22Rv1 (cell line): Measurements from ENCODE around the gene BCAS1.

ENCODE experiments used
- H3K27ac ChIP-seq: fragments of 450-650 bp; 2 replicates; pipeline ENCODE4 v1.5.1; 2017
- ZFX ChIP-seq: fragments of 450-650 bp; IDR thresholded peaks from 2 replicates; pipeline ENCODE4 v1.6.1; 2017; ENCODE audit warnings: antibody characterized with exemption, borderline replicate concordance
- TF ChIP-seq, protein P1 (sequence below): fragments of 450-650 bp; IDR thresholded peaks from 2 replicates; pipeline ENCODE4 v1.5.1; 2017; ENCODE audit warnings: mild to moderate bottlenecking

The BCAS1 gene

DNA sequence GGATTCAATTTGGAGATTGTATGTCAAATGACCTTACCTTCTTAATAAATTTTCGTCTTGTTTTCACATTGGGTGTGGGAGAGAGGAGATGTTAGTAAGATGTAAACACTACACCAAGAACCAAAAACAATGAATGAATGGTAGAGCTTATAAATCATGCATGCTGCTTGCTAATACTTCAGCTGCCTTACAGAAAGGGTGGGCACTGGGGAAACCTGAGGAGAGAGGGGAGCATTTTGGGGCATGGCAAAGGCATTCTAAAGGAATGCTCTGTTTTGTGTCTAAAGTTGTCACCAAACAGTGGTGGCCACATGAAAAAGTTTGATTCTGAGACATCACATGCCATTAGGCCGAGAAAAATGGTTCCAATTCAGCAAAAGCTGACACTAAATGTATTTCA, 80.4 kb downstream of the BCAS1 start:
- no peak overlapping the region for H3K27ac ChIP-seq
- no peak for TF ChIP-seq ZFX
- TF ChIP-seq, protein P1, sequence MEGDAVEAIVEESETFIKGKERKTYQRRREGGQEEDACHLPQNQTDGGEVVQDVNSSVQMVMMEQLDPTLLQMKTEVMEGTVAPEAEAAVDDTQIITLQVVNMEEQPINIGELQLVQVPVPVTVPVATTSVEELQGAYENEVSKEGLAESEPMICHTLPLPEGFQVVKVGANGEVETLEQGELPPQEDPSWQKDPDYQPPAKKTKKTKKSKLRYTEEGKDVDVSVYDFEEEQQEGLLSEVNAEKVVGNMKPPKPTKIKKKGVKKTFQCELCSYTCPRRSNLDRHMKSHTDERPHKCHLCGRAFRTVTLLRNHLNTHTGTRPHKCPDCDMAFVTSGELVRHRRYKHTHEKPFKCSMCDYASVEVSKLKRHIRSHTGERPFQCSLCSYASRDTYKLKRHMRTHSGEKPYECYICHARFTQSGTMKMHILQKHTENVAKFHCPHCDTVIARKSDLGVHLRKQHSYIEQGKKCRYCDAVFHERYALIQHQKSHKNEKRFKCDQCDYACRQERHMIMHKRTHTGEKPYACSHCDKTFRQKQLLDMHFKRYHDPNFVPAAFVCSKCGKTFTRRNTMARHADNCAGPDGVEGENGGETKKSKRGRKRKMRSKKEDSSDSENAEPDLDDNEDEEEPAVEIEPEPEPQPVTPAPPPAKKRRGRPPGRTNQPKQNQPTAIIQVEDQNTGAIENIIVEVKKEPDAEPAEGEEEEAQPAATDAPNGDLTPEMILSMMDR: no peak

DNA sequence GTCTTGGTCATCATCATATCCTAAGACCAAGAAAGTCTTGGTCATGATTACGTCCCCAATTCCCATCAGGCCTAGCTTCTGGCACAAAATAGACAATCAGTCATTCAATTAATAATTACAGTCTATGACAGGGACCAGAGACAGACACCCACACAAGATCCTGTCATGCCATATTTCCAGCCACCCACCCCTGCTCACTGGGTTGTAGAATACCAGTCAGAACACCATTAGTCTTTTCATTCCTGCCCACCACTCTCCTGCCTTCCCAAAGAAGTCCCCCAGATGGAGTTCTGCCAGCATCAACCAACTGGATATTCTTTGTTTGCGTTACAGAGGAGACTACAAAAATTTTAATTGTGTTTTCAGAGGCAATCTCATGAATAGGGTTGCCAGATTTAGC, 81.0 kb downstream of the BCAS1 start:
- TF ChIP-seq ZFX: no peak
- TF ChIP-seq, protein P1: no peak

DNA sequence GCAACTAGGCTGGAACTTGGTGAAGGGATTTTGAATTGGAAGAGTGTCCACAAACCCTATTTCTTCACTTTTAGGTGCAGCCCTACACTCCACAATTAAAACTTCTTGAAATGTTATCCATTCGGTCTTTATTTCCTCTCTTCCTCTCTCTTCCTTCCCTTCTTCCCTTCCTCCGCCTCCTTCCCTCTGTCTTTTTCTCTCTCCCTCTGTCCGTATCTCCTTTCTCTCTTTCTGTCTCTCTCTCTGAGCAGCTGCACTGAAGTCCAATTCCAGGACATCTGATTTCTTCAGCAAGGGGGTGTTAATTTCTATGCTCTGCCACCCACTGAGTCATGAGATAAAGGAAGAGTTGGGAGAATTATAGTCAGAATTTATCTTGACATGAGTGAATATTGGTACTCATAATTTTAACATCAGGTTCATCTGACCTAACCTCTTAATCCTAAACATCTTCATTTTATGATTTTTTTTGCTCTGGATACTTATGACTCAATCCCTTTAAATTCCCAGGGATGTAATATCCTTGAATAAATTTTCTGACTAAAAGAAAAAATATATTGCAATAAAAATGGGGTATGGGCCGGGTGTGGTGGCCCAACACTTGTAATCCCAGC, 84.2 kb downstream of the BCAS1 start:
- no peak overlapping the region for H3K27ac ChIP-seq
- TF ChIP-seq, protein P1: no peak
- TF ChIP-seq ZFX: no peak

More for the DNA sequence above, 81.0 kb downstream of the BCAS1 start:
- H3K27ac ChIP-seq: no peak overlapping the region

DNA sequence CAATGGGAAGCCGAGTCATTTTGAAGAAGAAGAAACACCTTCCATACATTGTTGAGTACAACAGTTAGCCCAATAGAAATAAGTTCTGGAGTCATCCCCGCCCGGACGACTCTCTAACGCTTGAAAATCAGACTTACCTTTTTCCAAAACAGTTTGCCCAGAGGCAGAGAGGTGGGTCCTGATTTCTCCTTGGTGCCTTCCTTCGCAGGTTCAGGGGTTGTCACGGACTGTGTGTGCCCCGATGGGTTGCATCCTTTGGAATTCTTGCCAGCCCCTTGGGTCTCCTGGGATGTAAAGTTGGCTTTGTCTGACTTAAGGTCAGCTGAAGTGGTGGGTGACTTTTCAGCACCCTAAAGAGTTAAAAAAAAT, 85.3 kb downstream of the BCAS1 start:
- TF ChIP-seq ZFX: no peak
- TF ChIP-seq, protein P1: no peak
- no peak overlapping the region for H3K27ac ChIP-seq

DNA sequence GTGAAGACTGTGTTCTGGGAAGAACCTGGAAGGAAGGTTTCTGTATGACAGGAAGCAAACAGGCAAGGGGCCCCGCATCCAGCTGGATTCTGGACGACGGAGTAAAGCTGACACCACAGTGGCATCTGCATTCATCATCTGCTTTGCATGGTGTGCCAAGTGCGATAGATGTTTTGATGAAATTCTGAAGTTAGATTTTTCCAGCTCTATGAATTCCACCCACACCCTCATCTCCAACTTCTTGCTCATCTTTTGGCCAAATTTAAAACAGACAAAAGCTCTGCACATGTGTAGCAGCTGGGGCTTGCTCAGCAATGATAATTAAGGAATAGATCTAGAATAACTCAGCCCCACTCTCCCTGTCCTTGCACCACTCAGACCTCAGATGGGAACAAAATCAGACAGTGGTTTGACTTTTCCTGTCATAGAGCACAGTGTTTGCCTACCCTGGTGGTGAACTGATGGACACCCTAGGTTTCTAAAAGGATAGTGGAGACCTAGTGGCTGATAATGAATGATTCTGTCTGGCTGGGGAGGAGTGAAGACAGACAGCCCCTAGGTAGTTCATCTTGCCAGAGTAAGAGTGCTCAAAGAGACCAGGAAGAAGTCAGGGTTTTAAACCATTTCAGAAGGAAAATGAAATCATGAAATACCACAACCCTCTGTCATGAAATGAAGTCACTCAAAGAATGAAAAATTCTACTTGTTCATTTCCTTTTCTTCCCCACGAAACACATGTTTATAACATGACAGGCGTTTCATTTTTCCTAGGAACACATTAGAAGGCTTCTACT, 85.8 kb downstream of the BCAS1 start:
- no peak overlapping the region for H3K27ac ChIP-seq

DNA sequence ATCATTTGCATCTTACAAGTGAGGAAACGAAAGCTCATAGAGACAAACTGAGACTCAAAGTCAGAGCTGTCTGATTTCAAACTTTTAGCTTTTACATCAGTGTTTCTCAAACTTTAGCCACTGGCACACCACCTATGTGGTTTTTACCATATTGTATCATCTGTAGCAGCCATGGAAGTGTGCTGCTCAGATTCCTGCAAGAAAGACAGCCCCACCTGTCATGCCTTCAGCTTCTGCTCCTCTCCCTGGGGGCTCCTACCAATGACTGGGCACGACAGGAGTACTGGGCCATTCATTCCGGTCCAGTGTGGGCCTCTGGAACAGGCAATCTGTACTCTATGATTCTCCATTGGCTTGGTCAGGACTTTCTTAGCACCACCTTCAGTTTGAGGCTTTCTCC, 87.0 kb downstream of the BCAS1 start:
- TF ChIP-seq ZFX: no peak
- TF ChIP-seq, protein P1: no peak

More for the DNA sequence above, 85.8 kb downstream of the BCAS1 start:
- no peak for TF ChIP-seq ZFX
- TF ChIP-seq, protein P1: no peak

DNA sequence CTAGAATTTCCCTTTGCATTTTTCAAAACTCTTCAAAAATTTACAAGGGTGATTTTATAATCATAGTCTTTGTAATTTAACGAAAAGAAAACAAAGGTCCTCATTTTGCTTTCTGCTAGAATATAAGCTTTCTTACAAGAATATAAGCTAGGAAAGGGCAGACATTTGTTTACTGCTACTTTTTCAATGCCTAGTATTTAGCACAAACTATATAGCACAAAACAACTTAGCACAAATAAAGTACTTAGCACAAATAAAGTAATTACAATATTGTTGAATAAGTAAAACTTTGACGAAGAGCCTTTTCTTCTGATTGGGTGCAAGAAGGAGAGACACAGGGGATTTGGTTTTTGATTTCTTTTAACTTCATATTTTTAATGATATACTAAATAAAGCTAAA, 87.8 kb downstream of the BCAS1 start:
- no peak overlapping the region for H3K27ac ChIP-seq
- no peak for TF ChIP-seq ZFX
- TF ChIP-seq, protein P1: no peak

More for the DNA sequence above, 87.0 kb downstream of the BCAS1 start:
- no peak overlapping the region for H3K27ac ChIP-seq
